OCI-LY3 (cell line): Measurements from ENCODE around the gene LMO2.
"Not testable (repeated sequence)": the region's sequence is repeated elsewhere in the genome, so short reads cannot be mapped to it uniquely, and the experiment has no call there.

Experiments
- H2AFZ ChIP-seq: fragments of 200-600, 300-600 bp; shearing (Covaris generic); 2 replicates; pipeline ENCODE4 v1.6.0; 2014; ENCODE audit warnings: antibody characterized with exemption, low read depth, low read length
- H3K27ac ChIP-seq: fragments of 200-600, 300-600 bp; sonication (generic); 2 replicates; pipeline ENCODE4 v1.5.1; 2014; ENCODE audit warnings: mild to moderate bottlenecking, low read length, moderate library complexity, mixed read lengths
- H3K27me3 ChIP-seq: fragments of 200-600, 300-600 bp; sonication (generic); 2 replicates; pipeline ENCODE4 v1.6.1; 2014; ENCODE audit warnings: low read depth, low read length, mixed read lengths
- H3K36me3 ChIP-seq: fragments of 200-600, 300-600 bp; sonication (generic); replicated peaks from 2 replicates; pipeline ENCODE3; 2014; ENCODE audit warnings: low read depth, low read length, mixed read lengths
- H3K4me1 ChIP-seq: fragments of 300-600, 200-600 bp; sonication (generic); 2 replicates; pipeline ENCODE4 v1.6.1; 2014; ENCODE audit warnings: low read length, mixed read lengths
- H3K4me2 ChIP-seq: fragments of 200-600, 300-600 bp; sonication (generic); 2 replicates; pipeline ENCODE4 v1.6.1; 2014; ENCODE audit warnings: low read length, mixed read lengths
- H3K4me3 ChIP-seq: fragments of 300-600, 200-600 bp; sonication (generic); 2 replicates; pipeline ENCODE4 v1.5.1; 2014; ENCODE audit warnings: antibody characterized with exemption, mild to moderate bottlenecking, low read length, moderate library complexity
- H3K79me2 ChIP-seq: fragments of 300-600, 200-600 bp; shearing (Covaris generic); 2 replicates; pipeline ENCODE4 v1.6.1; 2014; ENCODE audit warnings: mild to moderate bottlenecking, low read length, mixed read lengths
- H3K9ac ChIP-seq: fragments of 300-600, 200-600 bp; shearing (Covaris generic); 2 replicates; pipeline ENCODE4 v1.6.0; 2014; ENCODE audit warnings: mild to moderate bottlenecking, low read length, moderate library complexity
- H3K9me3 ChIP-seq: fragments of 200-600, 300-600 bp; shearing (Covaris generic); 2 replicates; pipeline ENCODE4 v1.6.1; 2014; ENCODE audit warnings: low read length, mixed read lengths; ENCODE audit not compliant: insufficient read depth
- H4K20me1 ChIP-seq: fragments of 200-600, 300-600 bp; sonication (generic); 2 replicates; pipeline ENCODE4 v1.6.1; 2016; ENCODE audit warnings: low read length, mixed read lengths; ENCODE audit not compliant: insufficient read depth
- CTCF ChIP-seq: fragments of 200-600, 300-600 bp; sonication (generic); IDR thresholded peaks from 2 replicates; pipeline ENCODE4 v1.5.1; 2014; ENCODE audit warnings: antibody characterized with exemption, low read length, low read depth
- EZH2phosphoT487 ChIP-seq: fragments of 200-600 bp; shearing (Covaris generic); IDR thresholded peaks from 2 replicates; pipeline ENCODE4 v1.6.1; 2018; ENCODE audit warnings: antibody characterized with exemption, mixed run types, low read depth

The LMO2 gene

GRCh38 chr11:33932721-33933120 lies 40.8 kb upstream of the LMO2 start:
- H3K27ac ChIP-seq = no peak overlapping the region
- TF ChIP-seq CTCF (no peak), EZH2phosphoT487 (no peak)
- no peak overlapping the region for H3K4me2 ChIP-seq
- H3K27me3 ChIP-seq = peaks cover 16% of the 10 kb centered on the region
- no peak overlapping the region for H2AFZ ChIP-seq
- H3K79me2 ChIP-seq = no peaks in the 10 kb centered on the region
- no peak overlapping the region for H3K4me3 ChIP-seq
- H3K9me3 ChIP-seq = peaks cover 12% of the 10 kb centered on the region
- H3K36me3 ChIP-seq = no peaks in the 10 kb centered on the region
- no peaks in the 10 kb centered on the region for H3K4me1 ChIP-seq
- no peak overlapping the region for H3K9ac ChIP-seq
- H4K20me1 ChIP-seq = no peaks in the 10 kb centered on the region

GRCh38 chr11:33931739-33932366 lies 40.0 kb upstream of the LMO2 start:
- H3K79me2 ChIP-seq, H3K36me3 ChIP-seq, H3K4me2 ChIP-seq, H3K27ac ChIP-seq, H3K4me3 ChIP-seq, H3K9ac ChIP-seq, H4K20me1 ChIP-seq, H3K4me1 ChIP-seq, H2AFZ ChIP-seq: not testable (repeated sequence)
- Histone ChIP-seq H3K27me3 (peaks cover 24% of the 10 kb centered on the region), H3K9me3 (peaks cover 12% of the 10 kb centered on the region)

- no peak overlapping the region for H3K9ac ChIP-seq
- no peak overlapping the region for H3K27ac ChIP-seq
- H3K4me3 ChIP-seq = no peak overlapping the region
- H3K4me1 ChIP-seq = no peaks in the 10 kb centered on the region
- H3K9me3 ChIP-seq = peaks cover 12% of the 10 kb centered on the region
- no peak overlapping the region for H3K4me2 ChIP-seq
- peaks cover 32% of the 10 kb centered on the region for H3K27me3 ChIP-seq
- no peaks in the 10 kb centered on the region for H3K36me3 ChIP-seq
- no peaks in the 10 kb centered on the region for H3K79me2 ChIP-seq
- H2AFZ ChIP-seq = no peak overlapping the region
- no peak for TF ChIP-seq CTCF
- TF ChIP-seq EZH2phosphoT487 = no peak
- no peaks in the 10 kb centered on the region for H4K20me1 ChIP-seq
Observed at GRCh38 chr11:33931067-33931466, 39.2 kb upstream of the LMO2 start.

GRCh38 chr11:33930317-33931021 lies 38.6 kb upstream of the LMO2 start:
- Histone ChIP-seq H3K9ac (no peak overlapping the region), H3K4me2 (no peak overlapping the region), H3K27ac (no peak overlapping the region), H3K9me3 (peaks cover 12% of the 10 kb centered on the region), H3K4me1 (no peaks in the 10 kb centered on the region), H3K36me3 (no peaks in the 10 kb centered on the region), H4K20me1 (no peaks in the 10 kb centered on the region), H2AFZ (no peak overlapping the region), H3K79me2 (no peaks in the 10 kb centered on the region), H3K27me3 (peaks cover 34% of the 10 kb centered on the region), H3K4me3 (no peak overlapping the region)
- no peak for TF ChIP-seq EZH2phosphoT487
- no peak for TF ChIP-seq CTCF
